Measurements from ENCODE around the gene C1S.

GRCh38 chr12:7042842-7043241 lies 17.7 kb upstream of the C1S start:
- TF ChIP-seq CTCF (tag by site-specific recombination; IDR thresholded peaks at IDR 0.05) = no peak
- TF ChIP-seq ZNF26 (tag by site-specific recombination; IDR thresholded peaks at IDR 0.05) = no peak
- TF ChIP-seq PRDM10 (tag by site-specific recombination; IDR thresholded peaks at IDR 0.05) = peak; percentile 34; the same call in 1 of the 2 replicates
- no peak for TF ChIP-seq BCL11A (tag by site-specific recombination; IDR thresholded peaks at IDR 0.05; ENCODE audit: low read depth)
- TF ChIP-seq KLF9 (tag by site-specific recombination; IDR thresholded peaks at IDR 0.05; ENCODE audit: low read depth) = no peak
- no peak for TF ChIP-seq PATZ1 (tag by site-specific recombination; IDR thresholded peaks at IDR 0.05)
- TF ChIP-seq ZBTB49 (tag by site-specific recombination; IDR thresholded peaks at IDR 0.05; ENCODE audit: low read depth) = no peak
- no peak for TF ChIP-seq ELK4 (IDR thresholded peaks at IDR 0.05; ENCODE audit: borderline replicate concordance, low read depth, low read length)
- TF ChIP-seq ZNF423 (tag by site-specific recombination; IDR thresholded peaks at IDR 0.05) = no peak
- no peak for TF ChIP-seq PBX3 (CRISPR knock-in tag; IDR thresholded peaks at IDR 0.05)
- TF ChIP-seq ZNF248 (tag by site-specific recombination; IDR thresholded peaks at IDR 0.05) = no peak
- no peak for TF ChIP-seq ZNF302 (tag by site-specific recombination; IDR thresholded peaks at IDR 0.05; ENCODE audit: low read depth)

Data from HEK293 (cell line).